Stimulated activated CD4-positive, alpha-beta T cell treated with anti-CD3 and anti-CD28 coated beads, Interleukin-12 subunit alpha, Interleukin-12 subunit beta, amount 100 ng/mL, for 48 hours (primary cell): ENCODE measurements around the gene AMACR.
"Not testable (repeated sequence)": the region's sequence is repeated elsewhere in the genome, so short reads cannot be mapped to it uniquely, and the experiment has no call there.

ENCODE experiments used
- DNase-seq, 3 donors: peaks; one replicate each; pipeline ENCODE4 v3.0.0-alpha.2; 2020; ENCODE audit warnings: low read depth in 2 of 3, low spot score in 1 of 3

Gene AMACR

DNA sequence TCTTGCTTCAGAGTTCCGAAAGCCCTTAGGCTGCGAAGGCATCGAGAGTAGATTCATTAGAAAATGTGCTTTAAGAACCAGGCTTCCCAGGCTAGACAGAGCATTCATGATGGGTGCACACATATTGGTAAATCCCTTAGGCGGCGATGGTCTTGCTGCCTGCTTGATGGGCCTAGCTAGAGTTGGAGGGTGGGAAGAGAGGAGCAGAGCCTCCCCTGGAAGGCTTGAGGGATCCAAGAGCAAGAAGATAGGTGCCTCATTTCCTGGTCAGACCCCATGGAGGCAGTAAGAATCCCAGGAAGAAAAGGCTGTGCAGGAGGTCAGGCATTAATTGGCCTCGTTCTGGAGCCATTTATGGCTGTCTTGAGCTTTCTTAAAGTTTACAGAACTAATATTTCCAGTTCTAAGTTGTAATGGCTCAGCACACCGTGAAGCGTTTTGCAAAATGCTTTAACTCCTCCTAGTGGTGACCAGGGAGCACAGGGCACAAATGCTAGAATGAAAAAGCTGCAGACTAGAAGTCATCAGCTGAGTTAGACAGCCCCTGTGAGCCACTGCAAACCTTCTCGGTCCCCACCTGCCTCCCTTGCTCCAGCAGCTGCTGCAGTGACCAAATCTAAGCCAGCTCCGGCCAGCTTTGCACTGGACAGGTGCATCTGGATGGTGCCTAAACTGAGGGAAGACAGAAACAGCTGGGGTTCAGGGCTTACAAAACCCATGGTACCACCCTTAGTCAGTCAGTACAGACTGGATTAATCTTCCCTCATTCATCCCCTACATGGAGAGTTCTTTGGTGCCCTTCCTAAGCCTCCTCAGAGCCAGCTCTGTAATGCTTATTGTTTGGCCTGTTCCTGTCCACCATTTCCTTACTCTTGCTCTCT is 38.0 kb downstream of the AMACR start:
- DNase-seq, result no peak

DNA sequence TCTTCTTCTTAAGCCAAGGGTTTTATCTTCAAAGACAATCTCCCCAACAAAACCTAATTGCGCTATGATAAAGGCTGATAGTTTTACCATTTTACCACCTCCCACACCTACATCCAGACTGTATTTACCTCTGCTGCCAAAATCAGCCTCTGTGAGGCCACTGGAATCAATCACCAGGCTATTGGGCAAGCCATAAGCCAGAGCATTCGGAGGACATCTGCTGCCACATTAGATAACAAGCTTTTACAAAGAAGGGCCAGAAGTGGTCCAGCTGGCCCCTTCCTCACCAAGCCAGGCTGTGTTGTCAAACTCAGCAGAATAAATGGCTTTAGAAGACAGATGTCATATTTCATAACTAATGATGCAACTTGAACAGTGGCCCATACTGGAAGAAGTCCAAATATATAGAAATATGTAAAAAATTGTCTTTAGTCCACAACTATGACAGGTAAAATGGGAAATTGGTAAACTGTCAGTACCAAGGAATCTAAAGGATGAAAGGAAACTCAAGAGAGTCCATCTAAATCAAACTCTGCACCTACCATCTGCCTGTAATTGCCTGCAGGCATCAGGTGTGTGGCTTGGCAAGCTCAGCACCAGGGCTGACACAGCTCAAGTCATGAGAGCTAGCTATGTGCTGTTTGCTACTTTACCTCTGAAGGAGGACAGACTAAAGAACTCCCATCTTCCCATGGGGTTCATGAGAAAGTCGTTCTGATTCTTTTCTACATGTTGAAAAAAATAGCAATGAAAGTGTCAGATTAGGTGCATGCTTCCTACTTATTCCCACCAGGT is 39.4 kb downstream of the AMACR start:
- DNase-seq, result no peak

DNA sequence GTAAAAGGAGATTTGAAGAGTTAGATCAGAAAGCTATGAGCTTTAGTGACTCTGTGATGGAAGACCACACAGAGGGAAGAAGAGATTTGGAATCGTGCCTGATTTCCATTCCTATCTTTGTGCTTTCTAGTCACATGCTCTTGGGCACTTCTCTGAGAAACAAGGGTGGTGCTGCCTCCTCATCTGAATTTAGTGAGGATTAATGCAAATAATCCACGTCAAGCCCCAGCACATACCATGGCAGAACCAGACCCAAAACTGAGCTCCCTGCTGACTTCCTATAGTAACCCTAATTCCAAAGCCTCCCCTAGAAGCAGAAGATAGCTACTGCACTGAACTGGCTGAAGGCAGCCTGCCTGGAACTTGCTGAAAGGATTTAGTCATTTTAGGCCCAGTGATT is 41.0 kb downstream of the AMACR start:
- DNase-seq, result no peak

- DNase-seq, result no peak
These were observed 43.6 kb downstream of the AMACR start for GRCh38 chr5:33964132-33964700.

- DNase-seq, result no peak
These were observed 49.7 kb downstream of the AMACR start for GRCh38 chr5:33958176-33958575.

DNA sequence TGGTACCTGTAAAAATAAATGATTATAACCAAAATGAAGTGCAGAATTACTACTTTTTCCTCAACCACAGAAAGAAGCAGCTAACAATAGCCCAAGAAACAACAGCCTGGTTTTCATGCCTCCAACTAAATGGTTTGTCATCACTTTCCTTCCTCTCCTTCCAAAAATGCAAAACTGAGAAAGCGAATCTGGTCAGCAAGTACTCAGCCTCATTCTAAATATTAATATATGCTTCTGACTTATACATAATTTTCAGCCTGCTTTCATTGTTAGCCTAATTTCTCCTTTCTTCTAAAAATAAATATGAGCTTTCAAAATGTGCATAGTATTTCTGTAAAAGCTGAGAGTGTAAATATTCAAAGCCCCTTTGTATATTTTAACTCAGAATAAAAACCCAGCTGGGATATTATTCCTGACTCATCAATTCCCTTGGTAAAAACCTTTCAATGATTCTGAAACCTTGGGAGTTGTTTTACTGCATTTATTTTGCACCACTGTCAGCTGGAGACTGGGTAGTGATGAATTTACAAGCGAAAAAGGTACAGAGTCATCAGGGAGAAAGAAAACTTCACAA is 50.2 kb downstream of the AMACR start:
- no peak for DNase-seq

- not testable (repeated sequence) for DNase-seq
These were observed 55.7 kb downstream of the AMACR start for GRCh38 chr5:33952175-33952574.

GRCh38 chr5:33944543-33945132 is 63.2 kb downstream of the AMACR start:
- no peak for DNase-seq

DNA sequence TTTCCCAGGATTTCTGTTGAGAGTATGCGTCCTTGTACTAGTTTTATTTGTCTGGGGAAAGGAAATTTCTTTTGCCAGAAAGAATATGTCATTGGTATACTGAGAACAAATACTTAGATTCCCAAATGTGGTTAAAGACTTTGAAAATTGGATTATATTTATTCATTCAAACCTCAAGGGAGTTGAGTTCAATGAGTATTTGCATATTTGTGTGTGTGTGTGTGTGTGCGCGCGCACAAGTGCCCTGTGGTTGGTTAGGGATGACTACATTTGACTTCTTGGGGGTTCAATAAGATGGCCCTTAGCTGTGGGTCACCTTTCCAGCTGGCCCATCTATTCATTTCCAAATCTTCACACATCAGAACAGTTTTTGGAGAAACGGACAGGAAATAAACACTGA is 66.8 kb downstream of the AMACR start:
- DNase-seq, result no peak

- no peak for DNase-seq
These were observed 68.1 kb downstream of the AMACR start for GRCh38 chr5:33939556-33940262.

GRCh38 chr5:33938881-33939280 is 69.0 kb downstream of the AMACR start:
- DNase-seq, result no peak

DNA sequence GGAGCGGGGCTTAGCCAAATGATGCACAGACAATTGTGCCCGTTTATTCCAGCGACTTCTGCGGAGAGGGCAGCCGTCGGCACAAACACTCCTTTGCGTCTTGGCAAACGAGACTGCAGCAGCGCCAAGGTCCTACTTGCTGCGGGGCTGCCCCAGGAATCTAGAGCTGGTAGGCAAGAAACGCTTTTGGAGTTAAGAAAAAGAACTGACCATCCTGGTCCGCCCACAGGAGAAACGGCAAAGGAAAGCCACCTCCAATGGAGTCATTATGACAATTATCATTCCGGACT is 69.4 kb downstream of the AMACR start:
- DNase-seq, result no peak

- no peak for DNase-seq
These were observed 69.9 kb downstream of the AMACR start for GRCh38 chr5:33937707-33938506.

DNA sequence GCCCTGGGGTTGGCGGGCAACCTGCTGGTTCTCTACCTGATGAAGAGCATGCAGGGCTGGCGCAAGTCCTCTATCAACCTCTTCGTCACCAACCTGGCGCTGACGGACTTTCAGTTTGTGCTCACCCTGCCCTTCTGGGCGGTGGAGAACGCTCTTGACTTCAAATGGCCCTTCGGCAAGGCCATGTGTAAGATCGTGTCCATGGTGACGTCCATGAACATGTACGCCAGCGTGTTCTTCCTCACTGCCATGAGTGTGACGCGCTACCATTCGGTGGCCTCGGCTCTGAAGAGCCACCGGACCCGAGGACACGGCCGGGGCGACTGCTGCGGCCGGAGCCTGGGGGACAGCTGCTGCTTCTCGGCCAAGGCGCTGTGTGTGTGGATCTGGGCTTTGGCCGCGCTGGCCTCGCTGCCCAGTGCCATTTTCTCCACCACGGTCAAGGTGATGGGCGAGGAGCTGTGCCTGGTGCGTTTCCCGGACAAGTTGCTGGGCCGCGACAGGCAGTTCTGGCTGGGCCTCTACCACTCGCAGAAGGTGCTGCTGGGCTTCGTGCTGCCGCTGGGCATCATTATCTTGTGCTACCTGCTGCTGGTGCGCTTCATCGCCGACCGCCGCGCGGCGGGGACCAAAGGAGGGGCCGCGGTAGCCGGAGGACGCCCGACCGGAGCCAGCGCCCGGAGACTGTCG is 70.7 kb downstream of the AMACR start:
- no peak for DNase-seq

GRCh38 chr5:33936381-33937016 is 71.4 kb downstream of the AMACR start, which contains the start of gene RXFP3:
Gene RXFP3 (plus strand): TSS chr5:33936386. CDS start chr5:33936741, 355 bp downstream.
- no peak for DNase-seq
